Measurements from ENCODE around the gene KIAA1755.

The KIAA1755 gene

GRCh38 chr20:38202153-38202981, 58.2 kb downstream of the KIAA1755 start:
- no peak overlapping the region for H3K9ac ChIP-seq (ENCODE audit: low read length)
- no peaks in the 10 kb centered on the region for H3K36me3 ChIP-seq (ENCODE audit: control insufficient read depth, insufficient read depth, low read length)
- H3K4me1 ChIP-seq (ENCODE audit: control insufficient read depth, insufficient read depth, low read length): no peaks in the 10 kb centered on the region
- no peak overlapping the region for H3K4me3 ChIP-seq (ENCODE audit: low read length)
- H3K27me3 ChIP-seq (ENCODE audit: control insufficient read depth, insufficient read depth, low read length): no peaks in the 10 kb centered on the region
- H3K9me3 ChIP-seq (ENCODE audit: control insufficient read depth, low read length): no peaks in the 10 kb centered on the region

- Histone ChIP-seq H3K9me3 (ENCODE audit: control insufficient read depth, low read length) (no peaks in the 10 kb centered on the region), H3K4me3 (ENCODE audit: low read length) (no peak overlapping the region), H3K27me3 (ENCODE audit: control insufficient read depth, insufficient read depth, low read length) (no peaks in the 10 kb centered on the region), H3K4me1 (ENCODE audit: control insufficient read depth, insufficient read depth, low read length) (no peaks in the 10 kb centered on the region), H3K36me3 (ENCODE audit: control insufficient read depth, insufficient read depth, low read length) (no peaks in the 10 kb centered on the region), H3K9ac (ENCODE audit: low read length) (no peak overlapping the region)
Measured at GRCh38 chr20:38201356-38201755, 59.2 kb downstream of the KIAA1755 start.

GRCh38 chr20:38200646-38201045, 59.9 kb downstream of the KIAA1755 start:
- Histone ChIP-seq H3K27me3 (ENCODE audit: control insufficient read depth, insufficient read depth, low read length) (no peaks in the 10 kb centered on the region), H3K9ac (ENCODE audit: low read length) (no peak overlapping the region), H3K9me3 (ENCODE audit: control insufficient read depth, low read length) (no peaks in the 10 kb centered on the region), H3K4me3 (ENCODE audit: low read length) (no peak overlapping the region), H3K4me1 (ENCODE audit: control insufficient read depth, insufficient read depth, low read length) (no peaks in the 10 kb centered on the region), H3K36me3 (ENCODE audit: control insufficient read depth, insufficient read depth, low read length) (no peaks in the 10 kb centered on the region)

- Histone ChIP-seq H3K9me3 (ENCODE audit: control insufficient read depth, low read length) (no peaks in the 10 kb centered on the region), H3K4me3 (ENCODE audit: low read length) (no peak overlapping the region), H3K27me3 (ENCODE audit: control insufficient read depth, insufficient read depth, low read length) (no peaks in the 10 kb centered on the region), H3K9ac (ENCODE audit: low read length) (no peak overlapping the region), H3K36me3 (ENCODE audit: control insufficient read depth, insufficient read depth, low read length) (no peaks in the 10 kb centered on the region), H3K4me1 (ENCODE audit: control insufficient read depth, insufficient read depth, low read length) (no peaks in the 10 kb centered on the region)
Measured at GRCh38 chr20:38199501-38200390, 60.8 kb downstream of the KIAA1755 start.

GRCh38 chr20:38198238-38198861, 62.2 kb downstream of the KIAA1755 start:
- H3K36me3 ChIP-seq (ENCODE audit: control insufficient read depth, insufficient read depth, low read length): no peaks in the 10 kb centered on the region
- H3K4me1 ChIP-seq (ENCODE audit: control insufficient read depth, insufficient read depth, low read length): no peaks in the 10 kb centered on the region
- H3K9ac ChIP-seq (ENCODE audit: low read length): no peak overlapping the region
- no peak overlapping the region for H3K4me3 ChIP-seq (ENCODE audit: low read length)
- no peaks in the 10 kb centered on the region for H3K9me3 ChIP-seq (ENCODE audit: control insufficient read depth, low read length)
- H3K27me3 ChIP-seq (ENCODE audit: control insufficient read depth, insufficient read depth, low read length): no peaks in the 10 kb centered on the region

DNA sequence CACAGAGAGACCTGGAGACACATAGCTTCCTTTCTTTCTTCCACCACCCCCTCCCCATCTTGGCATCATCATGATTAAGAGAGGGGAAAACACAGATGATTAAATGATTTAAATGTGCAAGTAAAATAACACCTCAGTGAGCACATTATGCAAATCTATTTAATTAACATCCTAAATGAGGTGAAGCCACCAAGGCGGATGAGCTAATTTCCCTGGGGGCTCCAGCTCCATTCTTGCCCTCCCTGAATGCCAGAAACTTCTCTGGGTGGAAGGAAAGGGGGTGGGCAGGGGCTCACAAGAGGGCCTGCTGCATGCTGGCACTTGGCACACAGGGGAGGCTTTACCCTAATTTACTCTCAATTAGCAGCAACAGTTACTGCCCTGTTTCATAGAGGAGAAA, 62.9 kb downstream of the KIAA1755 start:
- no peaks in the 10 kb centered on the region for H3K27me3 ChIP-seq (ENCODE audit: control insufficient read depth, insufficient read depth, low read length)
- no peak overlapping the region for H3K9ac ChIP-seq (ENCODE audit: low read length)
- no peaks in the 10 kb centered on the region for H3K9me3 ChIP-seq (ENCODE audit: control insufficient read depth, low read length)
- no peaks in the 10 kb centered on the region for H3K36me3 ChIP-seq (ENCODE audit: control insufficient read depth, insufficient read depth, low read length)
- H3K4me3 ChIP-seq (ENCODE audit: low read length): no peak overlapping the region
- H3K4me1 ChIP-seq (ENCODE audit: control insufficient read depth, insufficient read depth, low read length): no peaks in the 10 kb centered on the region

- H3K27me3 ChIP-seq (ENCODE audit: control insufficient read depth, insufficient read depth, low read length): no peaks in the 10 kb centered on the region
- H3K4me3 ChIP-seq (ENCODE audit: low read length): no peak overlapping the region
- H3K4me1 ChIP-seq (ENCODE audit: control insufficient read depth, insufficient read depth, low read length): no peaks in the 10 kb centered on the region
- H3K9me3 ChIP-seq (ENCODE audit: control insufficient read depth, low read length): no peaks in the 10 kb centered on the region
- H3K9ac ChIP-seq (ENCODE audit: low read length): no peak overlapping the region
- H3K36me3 ChIP-seq (ENCODE audit: control insufficient read depth, insufficient read depth, low read length): no peaks in the 10 kb centered on the region
Measured at GRCh38 chr20:38197217-38197616, 63.3 kb downstream of the KIAA1755 start.

DNA sequence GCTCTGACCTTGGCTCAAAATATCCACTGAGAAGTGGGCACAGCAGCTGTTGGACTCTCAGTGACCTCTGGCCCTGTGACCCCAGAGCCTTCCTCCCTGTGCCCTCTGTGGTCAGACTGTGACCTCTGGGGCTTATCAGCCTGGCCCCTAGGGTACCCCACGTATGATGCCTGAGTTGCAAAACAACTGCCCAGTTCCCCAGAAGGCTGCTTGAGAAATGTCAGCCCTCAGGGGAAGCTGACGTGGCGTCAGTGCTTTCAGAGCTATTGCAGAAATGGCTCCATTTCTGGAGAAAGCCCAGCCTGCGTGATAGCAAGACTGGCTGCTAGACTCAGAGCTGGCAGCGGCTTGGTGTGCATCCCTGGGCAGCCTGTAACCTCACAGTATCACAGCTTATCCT, 63.9 kb downstream of the KIAA1755 start:
- no peak overlapping the region for H3K9ac ChIP-seq (ENCODE audit: low read length)
- H3K9me3 ChIP-seq (ENCODE audit: control insufficient read depth, low read length): no peaks in the 10 kb centered on the region
- H3K4me3 ChIP-seq (ENCODE audit: low read length): no peak overlapping the region
- no peaks in the 10 kb centered on the region for H3K4me1 ChIP-seq (ENCODE audit: control insufficient read depth, insufficient read depth, low read length)
- no peaks in the 10 kb centered on the region for H3K27me3 ChIP-seq (ENCODE audit: control insufficient read depth, insufficient read depth, low read length)
- no peaks in the 10 kb centered on the region for H3K36me3 ChIP-seq (ENCODE audit: control insufficient read depth, insufficient read depth, low read length)

- Histone ChIP-seq H3K4me3 (ENCODE audit: low read length) (no peak overlapping the region), H3K4me1 (ENCODE audit: control insufficient read depth, insufficient read depth, low read length) (no peaks in the 10 kb centered on the region), H3K9me3 (ENCODE audit: control insufficient read depth, low read length) (no peaks in the 10 kb centered on the region), H3K9ac (ENCODE audit: low read length) (no peak overlapping the region), H3K27me3 (ENCODE audit: control insufficient read depth, insufficient read depth, low read length) (no peaks in the 10 kb centered on the region), H3K36me3 (ENCODE audit: control insufficient read depth, insufficient read depth, low read length) (no peaks in the 10 kb centered on the region)
Measured at GRCh38 chr20:38196076-38196475, 64.5 kb downstream of the KIAA1755 start.

GRCh38 chr20:38195521-38195920, 65.0 kb downstream of the KIAA1755 start:
- H3K27me3 ChIP-seq (ENCODE audit: control insufficient read depth, insufficient read depth, low read length): no peaks in the 10 kb centered on the region
- no peak overlapping the region for H3K9ac ChIP-seq (ENCODE audit: low read length)
- no peaks in the 10 kb centered on the region for H3K36me3 ChIP-seq (ENCODE audit: control insufficient read depth, insufficient read depth, low read length)
- H3K4me3 ChIP-seq (ENCODE audit: low read length): no peak overlapping the region
- no peaks in the 10 kb centered on the region for H3K4me1 ChIP-seq (ENCODE audit: control insufficient read depth, insufficient read depth, low read length)
- no peaks in the 10 kb centered on the region for H3K9me3 ChIP-seq (ENCODE audit: control insufficient read depth, low read length)

GRCh38 chr20:38194971-38195504, 65.5 kb downstream of the KIAA1755 start:
- Histone ChIP-seq H3K36me3 (ENCODE audit: control insufficient read depth, insufficient read depth, low read length) (no peaks in the 10 kb centered on the region), H3K27me3 (ENCODE audit: control insufficient read depth, insufficient read depth, low read length) (no peaks in the 10 kb centered on the region), H3K4me3 (ENCODE audit: low read length) (no peak overlapping the region), H3K9ac (ENCODE audit: low read length) (no peak overlapping the region), H3K9me3 (ENCODE audit: control insufficient read depth, low read length) (no peaks in the 10 kb centered on the region), H3K4me1 (ENCODE audit: control insufficient read depth, insufficient read depth, low read length) (no peaks in the 10 kb centered on the region)

Measured in mucosa of stomach (tissue), 1 donor.